ENCODE measurements around the gene CHADL. TPM values are rescaled to one million over a fixed set of nuclear protein-coding genes. Genes with fewer than 3 reads are reported as not detected.

CHADL gene
- total and polyA plus RNA-seq, 2 of the 8 experiments (the other 6 are each of a cell fraction or from before 2014, with no cell fraction given) = 0.78 to 1.4 TPM

DNA sequence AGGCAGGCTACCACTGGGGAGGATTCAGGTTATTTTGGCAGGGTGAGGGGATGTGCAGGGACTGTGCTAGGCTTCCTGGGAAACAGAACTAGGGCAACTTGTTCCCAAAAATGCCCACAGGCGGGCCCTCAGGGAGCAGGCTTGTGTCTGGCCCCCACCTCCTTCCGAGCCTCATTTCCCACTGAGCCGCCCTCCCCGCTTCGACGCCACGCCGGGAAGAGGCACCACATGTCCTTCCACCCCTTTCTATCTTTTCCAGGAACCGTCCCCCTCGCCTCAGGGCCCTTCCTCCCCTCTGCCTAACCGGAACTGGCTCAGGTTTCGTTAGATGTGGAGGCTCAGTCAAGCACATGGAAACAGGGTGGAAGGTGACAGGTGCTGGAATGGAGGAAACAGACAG is 9.4 kb upstream of the CHADL start:
- H2AFZ ChIP-seq (ENCODE audit: low read length) = no peak overlapping the region
- H2BK120ac ChIP-seq (replicated peaks; ENCODE audit: low read depth, low read length) = no peak overlapping the region
- no peaks in the 10 kb centered on the region for H3K23me2 ChIP-seq (ENCODE audit: low read depth, low read length)
- H2AK5ac ChIP-seq (ENCODE audit: low read depth, low read length) = no peak overlapping the region
- no peak overlapping the region for H3K56ac ChIP-seq (replicated peaks; ENCODE audit: insufficient read length, low read depth, low read length)
- H3K23ac ChIP-seq (ENCODE audit: insufficient read length) = no peak overlapping the region
- H3K27me3 ChIP-seq (replicated peaks in 1 of 4; ENCODE audit: control insufficient read depth in 3 of 4, extremely low read depth in 1 of 4, insufficient read depth in 3 of 4, low read length in 3 of 4) = no peaks in the 10 kb centered on the region
- H4K8ac ChIP-seq (ENCODE audit: extremely low read depth, insufficient read depth, low read length) = no peak overlapping the region
- peak overlapping the region; percentile 24; the same call in 1 of the 2 replicates for H2BK5ac ChIP-seq (ENCODE audit: low read depth, low read length)
- ChIA-PET CTCF (ENCODE audit: partially characterized antibody) (no interaction called here), POLR2A (ENCODE audit: partially characterized antibody) (interaction anchor here (1.3 to 6.9 kb wide), 3 partner anchors 14 to 25 kb away, joined by 4 to 26 read pairs (median 4); no protein-coding TSS in a partner anchor)
- H3K79me1 ChIP-seq (ENCODE audit: low read depth, low read length) = no peaks in the 10 kb centered on the region
- no peak overlapping the region for H3K18ac ChIP-seq (ENCODE audit: extremely low read depth, low read length)
- peaks cover 0 to 22% of the 10 kb centered on the region in 2 experiments for H4K20me1 ChIP-seq (replicated peaks in 1 of 2; ENCODE audit: control insufficient read depth in 1 of 2, insufficient read depth in 2 of 2, low read length in 2 of 2)
- H4K5ac ChIP-seq (ENCODE audit: insufficient read length, low read depth, low read length) = no peak overlapping the region
- no peak overlapping the region for H3K4me3 ChIP-seq (ENCODE audit: extremely low read depth in 1 of 4, insufficient read depth in 2 of 4, low read depth in 3 of 4, low read length in 4 of 4)
- no peak overlapping the region for H3K4me2 ChIP-seq (ENCODE audit: insufficient read depth in 1 of 2, low read depth in 2 of 2, low read length in 2 of 2)
- WGBS, 2 experiments (ENCODE audit: extremely low coverage in 1 of 2, insufficient coverage in 1 of 2, insufficient read length in 1 of 2, insufficient replicate concordance in 2 of 2, low coverage in 1 of 2, low lambda C conversion rate in 2 of 2, missing lambda C conversion rate in 1 of 2) = 94% methylated on average over 12 of the region's 12 CpGs; no CpG with 5 or more reads in 1 of the 2 experiments
- H3K27ac ChIP-seq (ENCODE audit: low read depth, low read length) = no peak overlapping the region
- peaks cover 46 to 82% (median 71%) of the 10 kb centered on the region in 4 experiments for H3K36me3 ChIP-seq (ENCODE audit: control insufficient read depth in 2 of 4, insufficient read depth in 4 of 4, low read length in 3 of 4)
- H2BK20ac ChIP-seq (ENCODE audit: low read length) = no peak overlapping the region
- H3K4ac ChIP-seq (replicated peaks; ENCODE audit: insufficient read length, low read depth, low read length) = no peak overlapping the region
- H3K9ac ChIP-seq (replicated peaks in 1 of 4; ENCODE audit: extremely low read depth in 1 of 4, low read depth in 3 of 4, low read length in 3 of 4) = no peak overlapping the region
- H3K4me1 ChIP-seq (replicated peaks in 1 of 4; ENCODE audit: control insufficient read depth in 3 of 4, insufficient read depth in 4 of 4, low read length in 3 of 4) = peaks cover 0 to 1% (median 0%) of the 10 kb centered on the region in 4 experiments; a peak in 3 of 7 replicates
- H2BK15ac ChIP-seq (ENCODE audit: low read length) = no peak overlapping the region
- no peaks in the 10 kb centered on the region for H3K9me3 ChIP-seq (ENCODE audit: insufficient read depth in 2 of 2, low read depth in 1 of 2, low read length in 1 of 2)
- DNase-seq (ENCODE audit: low read depth in 1 of 2, low spot score in 2 of 2) (no peak), FAIRE-seq (no peak)
- H4K91ac ChIP-seq (replicated peaks; ENCODE audit: insufficient read length, low read length) = no peak overlapping the region
- H3K14ac ChIP-seq (ENCODE audit: insufficient read length) = no peak overlapping the region
- no peak for TF ChIP-seq CTBP2 (IDR thresholded peaks at IDR 0.05; ENCODE audit: borderline replicate concordance, insufficient read depth, insufficient read length, low read length)
- no peak for TF ChIP-seq SRF (IDR thresholded peaks at IDR 0.05; ENCODE audit: low read depth, low read length)
- no peak for TF ChIP-seq TAF1 (IDR thresholded peaks at IDR 0.05; ENCODE audit: low read depth, low read length)
- TF ChIP-seq CHD1 (IDR thresholded peaks at IDR 0.05; ENCODE audit: low read depth, low read length) = no peak
- TF ChIP-seq PHF8 (conservative IDR thresholded peaks at IDR 0.05; ENCODE audit: low read depth, low read length) = no peak
- no peak for TF ChIP-seq ASH2L (IDR thresholded peaks at IDR 0.05; ENCODE audit: low read length)
- no peak for TF ChIP-seq MAX (IDR thresholded peaks at IDR 0.05)
- TF ChIP-seq NANOG (IDR thresholded peaks at IDR 0.05; ENCODE audit: insufficient read depth, low read depth, low read length, poor library complexity, severe bottlenecking) = no peak
- no peak for TF ChIP-seq EGR1 (IDR thresholded peaks at IDR 0.05; ENCODE audit: borderline replicate concordance, low read depth, low read length)
- no peak for TF ChIP-seq GABPA (IDR thresholded peaks at IDR 0.05; ENCODE audit: borderline replicate concordance, insufficient read depth, low read length)
- no peak for TF ChIP-seq POLR2A (IDR thresholded peaks at IDR 0.05; ENCODE audit: control extremely low read depth in 1 of 2, low read depth in 2 of 2, low read length in 2 of 2)
- no peak overlapping the region for H2BK12ac ChIP-seq (ENCODE audit: low read depth, low read length)
- no peaks in the 10 kb centered on the region for H3K79me2 ChIP-seq (ENCODE audit: control insufficient read depth in 1 of 2, insufficient read depth in 2 of 2, low read length in 2 of 2)
